K562 (cell line): Measurements from ENCODE around the gene ZNF74. TPM values are rescaled to one million over a fixed set of nuclear protein-coding genes. Genes with fewer than 3 reads are reported as not detected.

Experiments used
- ATAC-seq: fragments of 200-7000 bp; cut with Tn5 transposase; 3 replicates; pipeline ENCODE4 v1.9.1; 2020; ENCODE audit warnings: moderate library complexity
- BruUV-seq: library from RNA; stranded (reverse); fragments of 400-500 nt; replicated peaks from 2 replicates; lab custom pipeline; 2021; lab: Mats Ljungman, UMichigan
- CTCF ChIA-PET: fragments of 300-600 bp; formaldehyde crosslinking; extraction: SDS; loops from one replicate; lab custom pipeline; 2021; ENCODE audit warnings: low intra/inter-chr PET ratio; lab: Yijun Ruan, JAX
- POLR2A ChIA-PET: fragments of 300-600, 350-650 bp; sonication (Branson Sonifier 250); formaldehyde crosslinking; extraction: SDS; loops from one replicate; lab custom pipeline; 2021; ENCODE audit warnings: antibody characterized with exemption, inconsistent platforms; lab: Yijun Ruan, JAX
- DNase-seq, 4 experiments: peaks; one replicate each; pipeline versions ENCODE4 v3.0.0 to v3.0.0-alpha.2; 2011 to 2018; ENCODE audit warnings: low spot score in 3 of 4, mixed read lengths in 3 of 4; ENCODE audit errors: extremely low read depth in 1 of 4
- FAIRE-seq: peaks from 2 replicates; lab custom pipeline; 2011; peaks lifted over from hg19 to GRCh38; lab: Jason Lieb, UNC
- H2AFZ ChIP-seq: 2 replicates; pipeline ENCODE4 v1.6.0; 2011; ENCODE audit warnings: low read depth, low read length, control low read depth, inconsistent platforms
- H3K27ac ChIP-seq: fragments of 200-600 bp; 3 replicates; pipeline ENCODE4 v1.8.0; 2011; ENCODE audit warnings: low read depth, mild to moderate bottlenecking, control low read depth, inconsistent platforms, low read length, moderate library complexity, mixed read lengths; ENCODE audit errors: extremely low read depth
- H3K27me3 ChIP-seq, 2 experiments: fragments of 300-600 bp in 1 of 2; 2 replicates in 1 of 2; 3 replicates in 1 of 2; pipeline versions ENCODE4 v1.6.0 to v1.8.0; 2011; ENCODE audit warnings: inconsistent platforms in 2 of 2, low read length in 2 of 2, mild to moderate bottlenecking in 1 of 2, mixed read lengths in 1 of 2, moderate library complexity in 1 of 2; ENCODE audit not compliant: control insufficient read depth in 2 of 2, insufficient read depth in 2 of 2
- H3K36me3 ChIP-seq: fragments of 300-600 bp; 3 replicates; pipeline ENCODE4 v1.8.0; 2011; ENCODE audit warnings: mild to moderate bottlenecking, low read length, inconsistent platforms; ENCODE audit not compliant: control insufficient read depth, insufficient read depth
- H3K4me1 ChIP-seq, 2 experiments: fragments of 200-600 bp in 1 of 2; replicated peaks in 1 of 2; 2 replicates in 1 of 2; 3 replicates in 1 of 2; pipeline versions ENCODE4 v1.5.1 to v1.8.0; 2011; ENCODE audit warnings: inconsistent platforms in 2 of 2, low read length in 2 of 2, mild to moderate bottlenecking in 1 of 2, mixed read lengths in 1 of 2, moderate library complexity in 1 of 2; ENCODE audit not compliant: control insufficient read depth in 2 of 2, insufficient read depth in 2 of 2
- H3K4me2 ChIP-seq: 2 replicates; pipeline ENCODE4 v1.6.1; 2011; ENCODE audit warnings: low read length, control low read depth, inconsistent platforms, mixed read lengths; ENCODE audit not compliant: insufficient read depth
- H3K4me3 ChIP-seq: fragments of 200-600 bp; sonication (generic), shearing (Covaris generic); 2 replicates; pipeline ENCODE4 v1.5.1; 2016; ENCODE audit warnings: control low read depth, inconsistent platforms
- H3K79me2 ChIP-seq: fragments of 200-600 bp; 3 replicates; pipeline ENCODE4 v1.8.0; 2011; ENCODE audit warnings: low read length, inconsistent platforms; ENCODE audit not compliant: control insufficient read depth, insufficient read depth
- H3K9ac ChIP-seq, 2 experiments: 2 replicates each; pipeline versions ENCODE4 v1.6.0 to v1.6.1; 2011; ENCODE audit warnings: low read depth in 2 of 2, low read length in 2 of 2, control low read depth in 1 of 2, inconsistent platforms in 1 of 2, mild to moderate bottlenecking in 1 of 2, mixed read lengths in 1 of 2; ENCODE audit not compliant: insufficient read depth in 1 of 2
- H3K9me1 ChIP-seq: one replicate; pipeline ENCODE4 v1.6.0; 2011; ENCODE audit warnings: inconsistent platforms, mild to moderate bottlenecking, low read length, moderate library complexity; ENCODE audit not compliant: control insufficient read depth, insufficient read depth
- H3K9me3 ChIP-seq: replicated peaks from 2 replicates; pipeline ENCODE4 v1.5.1; 2011; ENCODE audit warnings: low read depth, low read length, inconsistent platforms; ENCODE audit not compliant: control insufficient read depth, insufficient read depth
- H4K20me1 ChIP-seq: replicated peaks from 2 replicates; pipeline ENCODE4 v1.6.1; 2011; ENCODE audit warnings: low read length, inconsistent platforms, mixed read lengths; ENCODE audit not compliant: control insufficient read depth, insufficient read depth
- ATF4 ChIP-seq: fragments of 450-650 bp; formaldehyde crosslinking; IDR thresholded peaks from 2 replicates; pipeline ENCODE4 v1.4.0; 2022; ENCODE audit warnings: mild to moderate bottlenecking, moderate library complexity
- BRCA1 ChIP-seq, 2 experiments: fragments of 450-650 bp in 1 of 2; sonication (generic) in 1 of 2; formaldehyde crosslinking in 1 of 2; IDR thresholded peaks; 2 replicates each; pipeline versions ENCODE4 v1.5.0 to v1.6.1; 2017 to 2020; ENCODE audit warnings: mild to moderate bottlenecking in 1 of 2, missing genetic modification reagents in 1 of 2
- BRD4 ChIP-seq: fragments of 200-600 bp; sonication (generic); IDR thresholded peaks from 2 replicates; pipeline ENCODE4 v1.6.1; 2017; ENCODE audit warnings: inconsistent platforms
- CEBPG ChIP-seq, 3 experiments: fragments of 200-800 bp in 1 of 3; sonication (Bioruptor generic) in 1 of 3; sonication (generic) in 1 of 3; formaldehyde crosslinking in 1 of 3; IDR thresholded peaks in 2 of 3; conservative IDR thresholded peaks in 1 of 3; 2 replicates each; pipeline versions ENCODE4 v1.6.1 to v1.8.0; 2016 to 2022; ENCODE audit warnings: missing compliant biosample characterization in 2 of 3, missing genetic modification characterization in 2 of 3, mild to moderate bottlenecking in 1 of 3, missing genetic modification reagents in 1 of 3
- DIDO1 ChIP-seq: fragments of 450-650 bp; IDR thresholded peaks from 2 replicates; pipeline ENCODE4 v1.6.1; 2016; ENCODE audit warnings: low read depth, missing biosample characterization, missing genetic modification characterization
- GTF2A2 ChIP-seq: IDR thresholded peaks from 2 replicates; pipeline ENCODE4 v1.6.1; 2016; ENCODE audit warnings: mild to moderate bottlenecking, missing genetic modification characterization, missing compliant biosample characterization
- MED1 ChIP-seq: sonication (generic); formaldehyde crosslinking; IDR thresholded peaks from 2 replicates; pipeline ENCODE4 v1.8.1; 2023; ENCODE audit warnings: missing genetic modification reagents, borderline replicate concordance
- NCOA6 ChIP-seq: fragments of 450-650 bp; IDR thresholded peaks from 2 replicates; pipeline ENCODE4 v1.6.1; 2017; ENCODE audit warnings: mild to moderate bottlenecking
- RBFOX2 ChIP-seq: fragments of 200-400 bp; formaldehyde crosslinking; IDR thresholded peaks from 2 replicates; pipeline ENCODE4 v1.6.1; 2017; ENCODE audit warnings: low read depth, mild to moderate bottlenecking, low read length, moderate library complexity
- SPI1 ChIP-seq: IDR thresholded peaks from 2 replicates; pipeline ENCODE4 v1.6.1; 2011; ENCODE audit warnings: low read depth, low read length, control low read depth, borderline replicate concordance
- THRAP3 ChIP-seq: fragments of 450-650 bp; IDR thresholded peaks from 2 replicates; pipeline ENCODE4 v1.6.1; 2016; ENCODE audit warnings: mild to moderate bottlenecking, inconsistent platforms, borderline replicate concordance
- USF1 ChIP-seq: sonication (generic); formaldehyde crosslinking; IDR thresholded peaks from 2 replicates; pipeline ENCODE4 v1.9.0; 2022; ENCODE audit warnings: mild to moderate bottlenecking, missing genetic modification reagents
- ZBTB34 ChIP-seq: fragments of 250-450 bp; sonication (Bioruptor Pico); IDR thresholded peaks from 2 replicates; pipeline ENCODE4 v1.8.0; 2021; ENCODE audit warnings: mild to moderate bottlenecking, moderate library complexity
- ZKSCAN8 ChIP-seq: fragments of 200-800 bp; sonication (Bioruptor generic); IDR thresholded peaks from 2 replicates; pipeline ENCODE4 v1.6.1; 2016; ENCODE audit warnings: missing genetic modification characterization, missing compliant biosample characterization
- ZNF445 ChIP-seq: fragments of 250-450 bp; sonication (Bioruptor Pico); IDR thresholded peaks from 2 replicates; pipeline ENCODE4 v1.4.0; 2020; ENCODE audit warnings: low read depth, mild to moderate bottlenecking, moderate library complexity
- ZNF644 ChIP-seq: fragments of 200-800 bp; sonication (Bioruptor generic); IDR thresholded peaks from 2 replicates; pipeline ENCODE4 v1.6.1; 2016; ENCODE audit warnings: low read depth, missing genetic modification characterization, missing compliant biosample characterization
- WGBS: fragments of 100-300 bp; shearing (Covaris generic); methylation state at CpG from one replicate; pipeline ENCODE4 v1.1.6; 2016; ENCODE audit warnings: low coverage, mixed read lengths; ENCODE audit not compliant: insufficient coverage; ENCODE audit errors: missing lambda C conversion rate; 5-methylcytosine and 5-hydroxymethylcytosine counted together
- in situ Hi-C: fragments of 300-500 bp; cut with MboI; formaldehyde crosslinking; loops from 4 replicates; pipeline ENCODE4 v1.15.0; 2018; ENCODE audit warnings: inconsistent platforms, mixed read lengths
- intact Hi-C: fragments of 100-400 bp; cut with micrococcal nuclease; formaldehyde crosslinking; loops from 2 replicates; pipeline ENCODE4 v1.14.2; 2022
- polyA plus RNA-seq, 8 experiments: library from polyadenylated mRNA; depleted of rRNA in 4 of 8; stranded (reverse) in 5 of 8; unstranded in 3 of 8; fragments of >200 nt; fragmentation: Nextera tagmentation in 2 of 8; fragmentation: Illumina TruSeq in 1 of 8; extraction: Ambion mirVana in 2 of 8; extraction: Trizol in 1 of 8; gene quantifications; 2 replicates each; pipeline versions ENCODE4 v1.2.1 to v1.2.3, GENCODE V29; 2011 to 2014; ENCODE audit warnings: inconsistent platforms in 1 of 8, missing spikeins in 1 of 8
- total RNA-seq, 7 experiments: library from RNA; depleted of rRNA in 6 of 7; stranded (reverse); fragments of >200 nt in 6 of 7; fragmentation: Illumina TruSeq in 2 of 7; extraction: Trizol in 2 of 7; gene quantifications; 2 replicates each; pipeline versions ENCODE4 v1.2.1 to v1.2.3, GENCODE V29; 2011 to 2021; ENCODE audit warnings: low replicate concordance in 1 of 7

Gene ZNF74
- total and polyA plus RNA-seq, 9 of the 15 experiments (the other 6 are each of a cell fraction or from before 2014, with no cell fraction given), result 2.4 to 53.5 (median 31.5) TPM

DNA sequence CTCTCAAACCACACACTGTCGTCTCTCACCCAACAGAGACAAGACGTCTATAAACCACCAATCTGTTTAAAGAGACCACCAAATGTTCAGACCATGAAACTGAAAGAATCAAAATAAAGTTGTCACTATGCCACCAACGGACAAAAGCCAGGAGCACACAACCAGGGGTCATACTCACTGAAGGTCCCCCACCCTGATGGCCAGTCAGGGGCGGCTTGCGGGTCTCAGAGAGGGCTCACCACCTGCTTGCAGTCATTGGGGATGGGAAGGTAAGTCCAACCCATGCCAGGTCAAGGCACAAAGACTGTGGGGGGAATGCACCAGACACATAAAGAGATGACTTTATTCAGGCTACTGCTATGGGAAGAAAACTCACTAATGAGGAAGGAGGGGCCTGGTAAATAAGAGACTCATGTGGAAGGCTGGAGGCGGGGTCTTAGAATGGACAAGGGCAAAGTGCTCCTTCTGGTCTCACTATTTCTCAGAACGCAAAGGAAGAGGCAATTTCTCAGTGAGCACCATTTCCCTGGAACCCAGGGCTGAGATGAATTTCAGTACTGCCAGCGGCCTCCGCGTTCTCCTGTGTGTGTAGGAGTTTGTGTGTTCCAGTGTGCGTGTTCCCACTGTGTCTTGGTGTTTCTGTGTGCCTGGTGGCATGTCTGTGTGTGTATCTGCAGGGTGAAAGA is 26.3 kb downstream of the ZNF74 start:
- no peaks in the 10 kb centered on the region for H3K79me2 ChIP-seq
- no peak overlapping the region; the same call in 1 of the 2 replicates for H2AFZ ChIP-seq
- ChIA-PET CTCF (interaction anchor here (0.6 to 5.9 kb wide), 4 partner anchors 34 to 1186 kb away, joined by 3 to 195 read pairs (median 47); partner anchors contain the start of gene KLHL22), POLR2A (interaction anchor here (1.2 to 2.5 kb wide), 2 partner anchors 8 to 10 kb away, joined by 5 to 20 read pairs; no protein-coding TSS in a partner anchor)
- DNase-seq (no peak), FAIRE-seq (no peak), ATAC-seq (no peak)
- intact Hi-C loops (no loop called here), in situ Hi-C loops (loop anchor here (5.0 to 25.0 kb wide), 3 partner anchors 37 to 1883 kb away; partner anchors contain the start of gene TMEM191B)
- H3K27ac ChIP-seq, result no peak overlapping the region
- BruUV-seq, result no TSS peak
- no peaks in the 10 kb centered on the region for H3K9me1 ChIP-seq
- no peaks in the 10 kb centered on the region for H3K36me3 ChIP-seq
- H3K4me2 ChIP-seq, result no peak overlapping the region
- peaks cover 0 to 36% of the 10 kb centered on the region in 2 experiments; a peak in 3 of 5 replicates for H3K4me1 ChIP-seq
- no peaks in the 10 kb centered on the region for H3K9me3 ChIP-seq
- H3K27me3 ChIP-seq, result peaks cover 28 to 49% of the 10 kb centered on the region in 2 experiments; a peak in 4 of 5 replicates
- WGBS, result 31% methylated on average over 11 of the region's 11 CpGs
- no peak overlapping the region for H3K4me3 ChIP-seq
- 0 out of 4 replicates have a peak overlapping the region, but pooled peaks of 1 of the 2 experiments have one; percentile 15 for H3K9ac ChIP-seq
- peaks cover 18% of the 10 kb centered on the region for H4K20me1 ChIP-seq
- TF ChIP-seq RBFOX2, result no peak
- no peak for TF ChIP-seq GTF2A2 (tag)
- TF ChIP-seq SPI1, result no peak
- TF ChIP-seq BRCA1 (IDR thresholded peaks at IDR 0.05), result no peak
- TF ChIP-seq BRCA1 (CRISPR knock-in tag; IDR thresholded peaks at IDR 0.05), result peak; percentile 46
- TF ChIP-seq MED1 (CRISPR knock-in tag), result 0 out of 2 replicates have a peak, but pooled peaks have one; percentile 81
- TF ChIP-seq ZKSCAN8, result no peak
- 0 out of 2 replicates have a peak, but pooled peaks have one; percentile 12 for TF ChIP-seq CEBPG (CRISPR knock-in tag; IDR thresholded peaks at IDR 0.05)
- no peak for TF ChIP-seq CEBPG (tag; conservative IDR thresholded peaks at IDR 0.05 in 1 of 2, IDR thresholded peaks at IDR 0.05 in 1 of 2)
- no peak for TF ChIP-seq ATF4 (CRISPR knock-in tag)
- TF ChIP-seq ZNF644, result no peak
- TF ChIP-seq THRAP3, result no peak
- TF ChIP-seq ZBTB34 (CRISPR knock-in tag), result no peak
- no peak for TF ChIP-seq NCOA6
- TF ChIP-seq ZNF445 (CRISPR knock-in tag), result no peak
- no peak for TF ChIP-seq DIDO1 (tag)
- 0 out of 2 replicates have a peak, but pooled peaks have one; percentile 5 for TF ChIP-seq USF1
- no peak for TF ChIP-seq BRD4
